GM19240 (cell line): ENCODE measurements around the gene BCAR1.
"Not testable (repeated sequence)": the region's sequence is repeated elsewhere in the genome, so short reads cannot be mapped to it uniquely, and the experiment has no call there.

Experiments
- DNase-seq: peaks from one replicate; pipeline ENCODE4 v3.0.0; 2011; ENCODE audit warnings: low spot score; ENCODE audit not compliant: insufficient read length

The BCAR1 gene

GRCh38 chr16:75241412-75241811 is 10.0 kb downstream of the BCAR1 start:
- no peak for DNase-seq

- DNase-seq: not testable (repeated sequence)
These were observed 10.8 kb downstream of the BCAR1 start for GRCh38 chr16:75240633-75241032.

- no peak for DNase-seq
These were observed 11.8 kb downstream of the BCAR1 start for GRCh38 chr16:75239542-75240122.

GRCh38 chr16:75238853-75239541 is 12.4 kb downstream of the BCAR1 start:
- DNase-seq: no peak

DNA sequence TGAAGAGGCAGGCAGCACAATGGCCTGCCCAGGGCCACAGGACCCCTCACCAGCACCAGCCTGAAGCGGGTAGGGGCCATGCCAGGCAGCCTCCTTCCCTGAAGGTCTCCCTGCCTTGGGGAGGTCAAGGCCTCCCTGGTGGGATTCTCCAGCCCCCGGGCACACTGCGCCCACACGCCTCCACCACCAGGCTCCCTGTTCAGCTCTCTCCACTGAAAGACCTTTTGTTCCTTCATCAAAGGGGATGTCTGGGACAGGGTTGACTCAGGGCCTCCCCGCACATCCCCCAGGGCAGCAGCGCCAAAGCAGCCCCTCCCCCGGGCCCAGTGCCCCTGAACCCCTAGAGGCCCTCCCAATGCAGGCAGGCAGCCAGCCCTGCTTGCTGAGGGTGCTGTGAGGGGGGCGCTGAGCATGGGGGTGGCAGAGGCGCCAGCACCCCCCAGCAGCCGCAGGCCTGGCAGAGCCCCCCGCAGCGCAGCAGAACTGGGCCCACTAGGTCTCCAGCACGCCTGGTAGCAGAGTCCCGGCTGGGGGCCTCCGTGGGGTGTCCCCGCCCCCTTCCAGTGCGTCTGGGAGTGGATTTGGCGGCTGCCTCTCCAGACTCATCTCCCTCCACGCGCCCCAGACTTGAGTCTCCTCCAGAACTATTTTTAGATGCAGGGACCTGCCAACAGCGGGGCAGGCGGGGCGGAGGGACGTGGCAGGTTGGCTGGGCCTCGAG is 13.1 kb downstream of the BCAR1 start:
- no peak for DNase-seq

DNA sequence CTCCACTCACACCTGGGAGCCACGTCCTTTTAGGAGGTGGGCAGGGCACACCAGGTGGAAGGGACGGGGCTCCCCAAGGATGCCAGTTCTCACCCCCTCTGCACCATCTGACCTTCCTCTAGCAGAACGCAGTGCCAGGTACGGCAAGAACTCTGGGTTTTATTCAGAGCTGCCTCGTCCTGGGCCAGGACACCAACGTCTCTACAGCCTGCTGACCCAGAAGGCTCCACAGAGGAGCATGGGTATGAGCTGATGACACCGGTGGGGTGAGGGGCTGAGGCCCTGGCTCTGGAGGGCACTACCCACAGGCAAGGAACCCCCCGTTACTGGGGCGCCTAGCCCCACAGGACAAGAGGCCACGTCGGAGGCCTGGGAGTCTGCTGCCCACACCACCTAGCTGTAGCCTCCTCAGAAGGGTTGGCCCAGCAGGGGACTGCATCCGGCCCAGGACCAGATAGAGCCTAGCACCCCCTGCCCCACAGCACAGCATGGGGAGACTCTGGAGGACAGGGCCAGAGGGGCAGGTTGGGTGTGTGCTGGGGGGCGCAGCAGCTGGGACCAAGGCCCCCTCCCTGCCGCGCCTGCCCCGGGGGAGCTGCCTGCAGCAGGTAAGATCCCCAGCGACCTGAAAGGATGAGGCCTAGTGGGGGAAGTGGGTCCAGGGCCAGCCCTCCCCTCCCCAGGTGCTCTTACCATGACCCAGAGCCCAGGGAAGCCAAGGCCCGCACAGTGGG is 13.9 kb downstream of the BCAR1 start:
- DNase-seq: no peak

GRCh38 chr16:75236736-75237397 is 14.6 kb downstream of the BCAR1 start:
- no peak for DNase-seq

- DNase-seq: no peak
These were observed 15.2 kb downstream of the BCAR1 start for GRCh38 chr16:75236232-75236631.

- DNase-seq: no peak
These were observed 15.7 kb downstream of the BCAR1 start for GRCh38 chr16:75235721-75236193.

DNA sequence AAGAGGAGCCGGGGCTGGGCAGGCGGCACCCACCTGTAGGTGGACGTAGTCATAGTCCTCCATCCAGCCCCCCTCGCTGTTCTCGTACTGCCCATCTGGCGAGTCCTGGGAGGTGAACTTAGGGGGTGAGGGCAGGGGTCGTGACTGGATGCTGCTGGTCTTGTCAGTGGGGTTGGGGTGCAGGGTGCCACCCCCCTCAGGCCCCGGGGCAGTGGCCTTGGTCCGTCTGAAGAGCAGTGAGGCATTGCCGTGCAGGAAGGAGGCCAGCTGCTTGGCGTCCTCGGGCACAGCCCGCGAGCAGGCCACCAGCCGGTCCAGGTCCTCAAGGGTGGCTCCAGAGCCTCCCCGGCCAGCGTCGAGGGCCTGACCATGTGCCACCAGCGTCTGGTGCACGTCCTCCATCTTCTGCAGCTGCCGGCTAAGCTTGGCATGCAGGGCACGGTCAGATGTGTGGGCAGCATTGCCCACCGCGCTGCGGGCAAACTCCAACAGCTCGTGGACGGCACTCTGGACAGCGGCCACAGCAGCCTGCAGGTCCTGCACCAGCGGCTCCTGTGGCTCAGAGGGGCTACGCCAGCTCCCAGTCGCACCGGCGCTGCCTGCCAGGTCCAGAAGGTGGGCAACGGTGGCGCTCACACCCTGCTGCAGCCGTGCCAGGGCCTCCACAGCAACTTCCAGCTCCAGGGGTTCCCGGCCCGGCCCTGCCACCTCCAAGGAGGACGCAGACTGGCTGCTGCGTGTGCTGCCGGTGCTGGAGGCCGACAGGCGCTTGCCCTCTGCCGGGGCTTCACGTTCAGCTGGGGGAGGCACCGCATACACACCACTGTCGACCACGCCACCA is 16.3 kb downstream of the BCAR1 start:
- DNase-seq: no peak

GRCh38 chr16:75233611-75233938 is 17.8 kb downstream of the BCAR1 start:
- DNase-seq: no peak

GRCh38 chr16:75231570-75231969 is 19.9 kb downstream of the BCAR1 start:
- no peak for DNase-seq

- DNase-seq: no peak
These were observed 20.8 kb downstream of the BCAR1 start for GRCh38 chr16:75230471-75231110.

DNA sequence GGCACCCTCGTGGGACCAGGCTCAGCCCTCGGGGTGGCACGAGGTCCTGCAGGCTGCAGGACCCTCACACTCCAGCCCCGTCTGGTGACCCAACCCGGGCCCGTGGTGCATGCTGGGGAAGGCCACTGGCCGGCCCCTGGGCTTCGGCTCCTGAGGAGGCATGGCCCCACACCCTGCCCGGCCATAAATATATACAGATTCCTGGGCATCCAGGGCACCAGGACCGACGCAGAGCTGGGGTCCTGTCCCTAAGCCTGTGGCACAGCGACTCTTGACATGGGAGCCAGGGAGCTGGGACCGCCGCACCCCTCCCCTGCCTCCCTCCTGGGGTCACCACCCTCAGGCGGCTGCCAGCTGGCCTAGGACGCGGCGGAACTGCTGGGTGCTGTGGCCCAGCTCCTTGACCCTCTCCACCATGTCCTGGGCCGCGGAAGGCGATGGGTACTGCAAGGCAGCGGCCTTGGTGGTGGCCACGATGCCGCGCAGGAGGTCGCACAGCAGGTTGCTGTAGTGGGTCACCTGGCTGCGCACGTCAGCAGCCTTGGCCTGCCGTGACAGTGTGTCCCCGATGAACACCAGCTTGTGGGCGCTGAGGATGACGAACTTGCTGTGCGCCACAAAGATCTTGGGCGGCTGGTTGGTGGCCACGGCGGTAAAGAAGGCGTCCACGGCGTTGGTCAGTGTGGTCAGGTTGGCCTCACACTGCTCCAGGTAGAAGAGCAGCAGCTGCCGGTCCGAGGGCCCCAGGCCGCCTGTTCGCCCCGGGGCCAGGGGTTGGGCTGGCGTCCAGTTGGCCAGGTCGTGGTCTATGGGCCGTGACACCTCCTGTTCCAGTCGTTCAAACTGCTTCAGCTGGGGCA is 22.0 kb downstream of the BCAR1 start:
- DNase-seq: no peak

GRCh38 chr16:75228143-75228976 is 23.1 kb downstream of the BCAR1 start:
- DNase-seq: no peak

- DNase-seq: no peak
These were observed 23.9 kb downstream of the BCAR1 start for GRCh38 chr16:75227361-75228142.

GRCh38 chr16:75226550-75227360 is 24.7 kb downstream of the BCAR1 start:
- no peak for DNase-seq
